Fibroblast of skin of abdomen (primary cell): Measurements from ENCODE around the gene CASKIN1.

Experiments used
- DNase-seq: peaks from one replicate; pipeline ENCODE4 v3.0.0-alpha.2; 2013

The CASKIN1 gene

GRCh38 chr16:2173916-2174315 is 22.5 kb downstream of the CASKIN1 start:
- no peak for DNase-seq

GRCh38 chr16:2173366-2173765 is 23.0 kb downstream of the CASKIN1 start:
- no peak for DNase-seq

- no peak for DNase-seq
Measured at GRCh38 chr16:2172688-2173335, 23.6 kb downstream of the CASKIN1 start.

- DNase-seq = no peak
Measured at GRCh38 chr16:2171601-2172178, 24.7 kb downstream of the CASKIN1 start.

GRCh38 chr16:2170587-2171435 is 25.6 kb downstream of the CASKIN1 start:
- DNase-seq = no peak

GRCh38 chr16:2170080-2170479 is 26.3 kb downstream of the CASKIN1 start:
- no peak for DNase-seq

GRCh38 chr16:2167068-2167638 is 29.3 kb downstream of the CASKIN1 start:
- DNase-seq = no peak

- DNase-seq = no peak
Measured at GRCh38 chr16:2166263-2167067, 29.9 kb downstream of the CASKIN1 start.

- no peak for DNase-seq
Measured at GRCh38 chr16:2165861-2166260, 30.5 kb downstream of the CASKIN1 start.

- DNase-seq = no peak
Measured at GRCh38 chr16:2163211-2163881, 33.1 kb downstream of the CASKIN1 start.

- no peak for DNase-seq
Measured at GRCh38 chr16:2162676-2163118, 33.7 kb downstream of the CASKIN1 start.

- DNase-seq = no peak
Measured at GRCh38 chr16:2161911-2162310, 34.5 kb downstream of the CASKIN1 start.

- DNase-seq = peak; percentile 73
Measured at GRCh38 chr16:2160915-2161551, 35.4 kb downstream of the CASKIN1 start.

- no peak for DNase-seq
Measured at GRCh38 chr16:2159175-2159838, 37.1 kb downstream of the CASKIN1 start.

- no peak for DNase-seq
Measured at GRCh38 chr16:2158262-2158638, 38.2 kb downstream of the CASKIN1 start.

GRCh38 chr16:2157480-2158261 is 38.7 kb downstream of the CASKIN1 start:
- DNase-seq = no peak

GRCh38 chr16:2156849-2157224 is 39.6 kb downstream of the CASKIN1 start:
- no peak for DNase-seq

- DNase-seq = peak; percentile 56
Measured at GRCh38 chr16:2155977-2156848, 40.2 kb downstream of the CASKIN1 start.
